GM12801 (cell line): Measurements from ENCODE around the gene FILIP1.

ENCODE experiments used
- TF ChIP-seq, protein P1 (sequence below): IDR thresholded peaks from one replicate; pipeline ENCODE4 v1.5.1; 2011; ENCODE audit warnings: control low read depth; ENCODE audit not compliant: insufficient read length; ENCODE audit errors: extremely low read depth

Gene FILIP1

DNA sequence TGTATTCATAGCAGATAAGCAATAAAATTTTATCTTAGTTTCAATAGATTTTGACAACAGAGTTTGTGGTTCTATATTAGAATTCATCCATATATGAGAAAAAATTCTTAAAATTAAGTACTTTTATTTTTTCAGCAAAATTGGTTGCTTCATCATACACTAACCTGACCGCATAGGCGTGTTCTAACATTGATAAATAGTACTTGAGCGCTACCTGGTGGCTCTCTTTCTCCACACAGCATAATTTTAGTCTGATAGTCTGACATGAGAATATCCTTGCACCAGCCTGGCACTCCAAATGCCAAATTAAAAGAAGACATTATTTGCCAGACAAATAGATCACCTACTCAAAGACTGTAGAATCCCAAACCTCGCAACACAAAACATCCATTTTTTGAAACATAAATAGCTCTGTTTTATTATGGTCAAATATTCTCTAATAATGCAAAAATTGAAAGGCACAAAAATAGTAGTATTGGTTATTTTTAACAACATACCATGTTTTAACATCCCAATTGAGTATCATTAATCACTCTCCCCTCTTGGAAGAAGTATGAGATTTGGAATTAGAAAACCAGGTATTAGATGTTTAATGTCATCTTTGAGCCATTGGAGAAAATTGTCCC lies 33.0 kb upstream of the FILIP1 start:
- TF ChIP-seq, protein P1, sequence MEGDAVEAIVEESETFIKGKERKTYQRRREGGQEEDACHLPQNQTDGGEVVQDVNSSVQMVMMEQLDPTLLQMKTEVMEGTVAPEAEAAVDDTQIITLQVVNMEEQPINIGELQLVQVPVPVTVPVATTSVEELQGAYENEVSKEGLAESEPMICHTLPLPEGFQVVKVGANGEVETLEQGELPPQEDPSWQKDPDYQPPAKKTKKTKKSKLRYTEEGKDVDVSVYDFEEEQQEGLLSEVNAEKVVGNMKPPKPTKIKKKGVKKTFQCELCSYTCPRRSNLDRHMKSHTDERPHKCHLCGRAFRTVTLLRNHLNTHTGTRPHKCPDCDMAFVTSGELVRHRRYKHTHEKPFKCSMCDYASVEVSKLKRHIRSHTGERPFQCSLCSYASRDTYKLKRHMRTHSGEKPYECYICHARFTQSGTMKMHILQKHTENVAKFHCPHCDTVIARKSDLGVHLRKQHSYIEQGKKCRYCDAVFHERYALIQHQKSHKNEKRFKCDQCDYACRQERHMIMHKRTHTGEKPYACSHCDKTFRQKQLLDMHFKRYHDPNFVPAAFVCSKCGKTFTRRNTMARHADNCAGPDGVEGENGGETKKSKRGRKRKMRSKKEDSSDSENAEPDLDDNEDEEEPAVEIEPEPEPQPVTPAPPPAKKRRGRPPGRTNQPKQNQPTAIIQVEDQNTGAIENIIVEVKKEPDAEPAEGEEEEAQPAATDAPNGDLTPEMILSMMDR, result no peak

DNA sequence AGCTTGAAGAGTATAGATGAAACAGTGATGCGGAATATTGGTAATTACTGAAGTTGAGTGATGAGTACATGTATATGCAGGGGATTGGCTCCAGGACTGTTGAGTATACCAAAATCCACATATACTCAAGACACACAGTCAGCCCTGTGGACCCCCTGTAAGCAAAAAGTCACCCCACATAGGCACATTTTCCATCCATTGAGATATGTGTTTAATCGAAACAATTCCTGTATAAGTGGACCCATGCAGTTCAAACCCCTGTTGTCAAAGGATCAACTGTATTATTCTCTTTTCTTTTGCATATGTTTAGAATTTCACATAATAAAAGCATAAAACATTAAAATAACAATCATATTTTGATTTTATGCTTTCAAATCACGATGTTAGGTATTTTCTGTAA lies 32.1 kb upstream of the FILIP1 start:
- TF ChIP-seq, protein P1, result no peak

DNA sequence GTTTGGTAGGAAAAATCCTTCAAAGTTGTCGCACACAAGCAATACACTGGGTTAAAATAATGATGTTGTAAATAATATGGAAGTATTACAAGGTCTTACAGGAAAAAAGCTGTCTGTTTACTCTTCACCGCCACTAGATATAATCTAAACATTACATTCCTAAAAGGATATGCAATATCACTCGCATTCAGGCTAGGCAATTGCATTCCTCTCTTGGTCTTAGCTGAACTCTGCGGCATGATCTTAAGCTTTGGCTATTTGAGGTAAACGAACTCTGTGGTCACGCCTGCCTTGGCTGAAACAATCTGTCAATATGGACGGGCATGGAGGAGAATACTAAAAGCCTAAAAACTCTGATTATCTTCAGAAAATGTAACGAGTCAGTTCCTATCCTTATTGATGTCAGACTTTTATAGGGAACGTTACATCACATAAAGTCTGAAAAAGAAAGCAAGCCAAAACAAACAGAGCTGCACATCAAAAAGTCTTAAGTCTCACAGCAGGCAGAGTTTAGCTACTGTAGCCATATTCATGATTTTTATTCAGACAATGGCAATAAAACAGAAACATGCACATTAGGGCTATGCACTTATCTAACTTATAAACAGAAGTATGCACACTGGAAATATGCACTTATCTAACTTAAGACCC lies 30.8 kb upstream of the FILIP1 start:
- TF ChIP-seq, protein P1, result no peak

DNA sequence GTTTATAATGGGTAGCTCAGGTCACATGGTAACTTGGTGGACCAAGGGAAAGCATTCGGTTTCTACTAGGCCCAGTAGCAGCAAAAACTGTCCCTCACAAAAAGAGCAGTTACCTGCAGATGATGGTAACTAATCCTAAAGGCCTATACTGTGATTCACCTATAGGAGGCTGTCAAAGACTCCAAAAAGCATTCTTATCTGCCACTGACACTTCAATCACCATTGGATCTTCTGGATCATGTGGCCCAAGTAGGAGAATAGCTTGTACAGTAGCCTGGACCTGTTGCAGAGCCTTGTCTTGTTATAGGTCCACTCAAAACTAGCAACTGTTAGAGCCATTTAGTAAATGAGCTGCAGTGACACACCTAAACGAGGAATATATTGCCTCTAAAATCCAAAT lies 23.2 kb upstream of the FILIP1 start:
- TF ChIP-seq, protein P1, result no peak

DNA sequence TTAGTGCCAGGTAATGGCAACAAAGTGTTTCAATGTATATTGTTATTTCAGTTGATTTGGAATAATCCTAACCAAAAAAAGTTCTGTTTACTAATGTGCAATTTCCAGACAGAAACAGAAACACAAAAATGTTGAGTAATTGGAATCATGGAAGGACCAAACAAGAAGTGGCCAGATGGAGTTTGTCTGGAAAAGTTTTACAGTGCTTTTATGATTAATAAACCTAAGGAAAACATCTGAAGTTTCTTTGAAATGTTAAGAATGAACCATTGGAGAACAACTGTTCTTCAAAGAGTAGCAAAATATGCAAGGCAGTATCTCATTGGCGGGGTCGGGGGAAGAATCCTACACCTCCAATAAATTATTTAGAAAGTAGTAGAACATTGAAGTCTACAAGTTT lies 19.0 kb upstream of the FILIP1 start:
- TF ChIP-seq, protein P1, result no peak

DNA sequence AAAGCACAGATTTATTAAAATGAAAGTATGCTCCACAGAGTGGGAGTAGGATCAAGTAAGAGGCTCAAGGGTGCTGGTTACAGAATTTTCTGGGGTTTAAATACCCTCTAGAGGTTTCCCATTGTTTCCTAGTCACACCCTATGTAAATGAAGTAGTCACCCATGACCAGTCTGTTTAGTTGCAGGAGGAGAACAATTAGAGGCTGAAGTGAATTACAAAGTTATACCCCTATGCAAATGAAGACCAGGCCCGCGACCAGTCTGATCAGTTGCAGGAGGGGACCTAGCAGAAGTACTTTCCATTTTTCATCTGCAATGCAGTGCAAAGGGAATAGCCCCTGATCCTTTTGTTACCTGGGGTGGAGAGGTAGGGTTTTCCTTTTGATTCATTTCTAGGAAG lies 11.8 kb upstream of the FILIP1 start:
- TF ChIP-seq, protein P1, result no peak

DNA sequence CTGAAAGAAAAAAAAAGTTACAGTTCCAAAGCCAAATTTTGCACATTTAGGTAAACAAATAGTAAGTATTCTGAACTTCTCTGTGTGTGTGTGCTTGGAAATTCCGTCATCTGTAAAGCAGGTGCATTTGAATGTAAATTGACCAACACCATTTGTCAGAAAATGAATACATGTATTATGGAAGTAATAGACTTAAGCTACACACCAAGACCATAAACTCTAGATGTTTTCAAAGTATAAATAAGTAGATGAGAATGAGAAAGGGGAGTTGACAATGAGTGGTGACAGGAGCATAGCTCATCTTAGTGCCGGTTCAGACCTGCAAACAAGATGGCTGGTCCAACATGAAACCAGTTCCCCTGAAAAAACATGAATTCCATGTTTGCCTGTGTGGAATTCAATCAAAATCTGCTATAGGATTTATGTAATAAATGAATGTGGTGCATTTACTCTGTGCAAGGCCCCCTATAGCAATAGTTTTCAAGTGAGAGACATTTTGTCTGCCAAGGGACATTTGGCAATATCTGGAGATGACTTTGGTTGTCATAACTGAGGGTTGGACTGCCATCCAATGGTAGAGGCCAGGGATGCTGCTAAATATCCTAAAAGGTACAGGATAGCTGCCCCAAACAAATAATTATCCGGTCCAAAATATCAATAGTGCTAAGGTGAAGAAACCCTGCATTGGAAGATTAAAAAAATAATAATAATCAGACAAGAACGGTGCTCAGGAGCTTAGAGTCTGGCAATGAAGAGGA lies 11.0 kb upstream of the FILIP1 start:
- TF ChIP-seq, protein P1, result no peak
